Vagina (tissue), 2 donors: ENCODE results near the gene TENM4. TPM values are rescaled to one million over a fixed set of nuclear protein-coding genes. Genes with fewer than 3 reads are reported as not detected.

Experiments used
- DNase-seq, 2 donors: peaks; one replicate each; pipeline ENCODE4 v3.0.0-alpha.2; 2017; ENCODE audit errors: extremely low spot score in 2 of 2
- H3K27ac ChIP-seq: fragments of 200-600 bp; sonication (generic); one replicate; pipeline ENCODE4 v1.5.1; 2019
- H3K27me3 ChIP-seq: fragments of 200-600 bp; sonication (generic); one replicate; pipeline ENCODE4 v1.5.1; 2019
- H3K36me3 ChIP-seq, 2 donors: fragments of 200-600 bp; sonication (generic); one replicate each; pipeline ENCODE4 v1.5.1; 2017 to 2019
- H3K4me1 ChIP-seq: fragments of 200-600 bp; sonication (generic); one replicate; pipeline ENCODE4 v1.5.1; 2019
- H3K4me3 ChIP-seq, 2 donors: fragments of 200-600 bp; sonication (generic); 1 replicate in 1 of 2; 2 replicates in 1 of 2; pipeline ENCODE4 v1.5.1; 2016 to 2019
- H3K9me3 ChIP-seq: fragments of 200-600 bp; sonication (generic); one replicate; pipeline ENCODE4 v1.5.1; 2019
- CTCF ChIP-seq, 3 experiments: fragments of 450-650 bp in 2 of 3; fragments of 200-600 bp in 1 of 3; sonication (generic) in 1 of 3; IDR thresholded peaks; one replicate each; pipeline ENCODE4 v1.5.1; 2017 to 2019; ENCODE audit warnings: antibody characterized with exemption in 3 of 3, mild to moderate bottlenecking in 2 of 3, moderate library complexity in 2 of 3
- POLR2A ChIP-seq, 2 donors: fragments of 450-650 bp; IDR thresholded peaks; one replicate each; pipeline ENCODE4 v1.6.1; 2017; ENCODE audit warnings: antibody characterized with exemption in 2 of 2, mild to moderate bottlenecking in 2 of 2, moderate library complexity in 2 of 2
- POLR2AphosphoS5 ChIP-seq, 2 donors: sonication (generic); formaldehyde crosslinking; IDR thresholded peaks; one replicate each; pipeline ENCODE4 v1.9.0; 2017; ENCODE audit warnings: antibody characterized with exemption in 2 of 2, mild to moderate bottlenecking in 2 of 2, low read depth in 1 of 2; ENCODE audit not compliant: insufficient read depth in 1 of 2
- intact Hi-C: fragments of 100-400 bp; cut with DNase I; formaldehyde crosslinking; loops from one replicate; pipeline ENCODE4 v1.15.1; 2023
- total RNA-seq: library from RNA; depleted of rRNA; stranded (reverse); fragments of >200 nt; gene quantifications from one replicate; pipeline ENCODE4 v1.2.3, GENCODE V29; 2016

The TENM4 gene
- total RNA-seq, 1 donor from 2014 or later, result 12.5 TPM

DNA sequence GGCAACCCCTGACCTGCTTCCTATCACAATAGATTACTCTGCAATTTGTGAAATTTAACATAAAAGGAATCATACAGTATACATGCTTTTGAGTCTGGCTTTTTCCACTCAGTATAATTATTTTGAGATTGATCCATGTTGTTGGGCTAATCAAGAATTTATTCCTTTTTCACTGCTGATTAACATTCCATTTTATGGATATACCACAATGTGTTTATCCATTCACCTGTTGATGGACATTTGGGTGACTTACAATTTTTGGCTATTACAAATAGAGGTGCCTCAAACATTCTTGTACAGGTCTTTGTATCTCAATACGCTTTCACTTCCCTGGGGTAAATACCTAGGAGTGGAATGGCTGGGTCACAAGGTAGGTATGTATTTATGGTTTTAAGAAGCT, 24.9 kb downstream of the TENM4 start:
- H3K9me3 ChIP-seq, result no peaks in the 10 kb centered on the region
- no peaks in the 10 kb centered on the region for H3K36me3 ChIP-seq
- H3K4me1 ChIP-seq, result peaks cover 29% of the 10 kb centered on the region
- intact Hi-C loops, result no loop called here
- TF ChIP-seq POLR2AphosphoS5 (IDR thresholded peaks at IDR 0.05; ENCODE audit: insufficient read depth in 1 of 2, low read depth in 1 of 2) (no peak), POLR2A (IDR thresholded peaks at IDR 0.05) (no peak), CTCF (IDR thresholded peaks at IDR 0.05) (no peak)
- no peak for DNase-seq
- no peak overlapping the region for H3K27ac ChIP-seq
- no peaks in the 10 kb centered on the region for H3K27me3 ChIP-seq
- no peak overlapping the region for H3K4me3 ChIP-seq

DNA sequence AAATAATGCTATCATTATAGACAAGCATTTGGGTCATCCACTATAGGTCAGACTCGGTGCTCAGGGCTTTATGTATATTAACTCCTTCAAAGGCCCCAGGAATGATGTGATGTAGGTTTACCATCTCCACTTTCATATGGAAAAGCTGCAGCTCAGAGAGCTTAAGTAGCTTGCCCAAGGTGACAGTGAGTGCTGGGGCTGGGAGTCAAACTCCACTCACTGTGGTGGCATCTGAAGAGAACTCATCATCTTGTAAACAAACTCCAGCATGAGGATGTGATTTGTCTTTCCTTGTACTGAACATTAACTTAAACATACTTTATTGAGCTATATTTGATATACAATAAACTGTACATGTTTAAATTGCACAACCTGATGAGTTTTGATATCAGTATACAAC, 25.4 kb downstream of the TENM4 start:
- Histone ChIP-seq H3K27ac (no peak overlapping the region), H3K4me3 (no peak overlapping the region)
- no peak for TF ChIP-seq CTCF (IDR thresholded peaks at IDR 0.05)
- TF ChIP-seq POLR2A (IDR thresholded peaks at IDR 0.05), result no peak
- no peak for TF ChIP-seq POLR2AphosphoS5 (IDR thresholded peaks at IDR 0.05; ENCODE audit: insufficient read depth in 1 of 2, low read depth in 1 of 2)

GRCh38 chr11:79414644-79415317, 26.0 kb downstream of the TENM4 start:
- H3K4me1 ChIP-seq, result peaks cover 28% of the 10 kb centered on the region
- no peak overlapping the region for H3K4me3 ChIP-seq

More for the DNA sequence above, 25.4 kb downstream of the TENM4 start:
- intact Hi-C loops, result no loop called here
- no peaks in the 10 kb centered on the region for H3K9me3 ChIP-seq
- H3K36me3 ChIP-seq, result no peaks in the 10 kb centered on the region
- no peak for DNase-seq
- peaks cover 29% of the 10 kb centered on the region for H3K4me1 ChIP-seq
- no peaks in the 10 kb centered on the region for H3K27me3 ChIP-seq

GRCh38 chr11:79414041-79414440, 26.8 kb downstream of the TENM4 start:
- TF ChIP-seq CTCF (IDR thresholded peaks at IDR 0.05) (no peak), POLR2AphosphoS5 (IDR thresholded peaks at IDR 0.05; ENCODE audit: insufficient read depth in 1 of 2, low read depth in 1 of 2) (no peak), POLR2A (IDR thresholded peaks at IDR 0.05) (no peak)
- Histone ChIP-seq H3K9me3 (no peaks in the 10 kb centered on the region), H3K4me1 (peaks cover 23% of the 10 kb centered on the region), H3K27me3 (no peaks in the 10 kb centered on the region), H3K36me3 (no peaks in the 10 kb centered on the region), H3K4me3 (no peak overlapping the region), H3K27ac (peak overlapping the region; percentile 25)
- DNase-seq, result no peak
- intact Hi-C loops, result no loop called here

More at GRCh38 chr11:79414644-79415317, 26.0 kb downstream of the TENM4 start:
- no peak for DNase-seq
- H3K9me3 ChIP-seq, result no peaks in the 10 kb centered on the region
- intact Hi-C loops, result no loop called here
- H3K27me3 ChIP-seq, result no peaks in the 10 kb centered on the region
- TF ChIP-seq POLR2A (IDR thresholded peaks at IDR 0.05) (no peak), POLR2AphosphoS5 (IDR thresholded peaks at IDR 0.05; ENCODE audit: insufficient read depth in 1 of 2, low read depth in 1 of 2) (no peak), CTCF (IDR thresholded peaks at IDR 0.05) (no peak)
- no peak overlapping the region for H3K27ac ChIP-seq
- H3K36me3 ChIP-seq, result no peaks in the 10 kb centered on the region

DNA sequence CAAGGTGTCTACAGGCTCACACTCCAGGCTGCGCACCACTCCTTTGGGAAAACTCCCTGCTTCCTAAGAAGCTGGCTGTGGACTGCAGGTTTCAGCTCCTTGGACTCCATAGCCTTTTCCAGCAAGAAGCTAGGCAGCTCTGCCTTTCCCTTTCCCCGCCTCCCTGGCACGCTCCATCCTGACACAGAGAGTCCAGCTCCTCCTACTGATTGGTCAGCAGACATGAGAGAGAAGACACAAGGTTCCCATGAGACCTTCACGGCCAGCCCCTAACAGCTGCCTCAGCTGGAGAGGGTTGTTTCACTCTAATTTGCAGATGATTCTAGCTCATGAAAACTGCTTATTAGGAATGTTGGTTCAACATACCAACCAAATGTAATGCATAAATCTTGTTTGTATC, 27.6 kb downstream of the TENM4 start:
- Histone ChIP-seq H3K27ac (peak overlapping the region; percentile 25), H3K27me3 (no peaks in the 10 kb centered on the region), H3K4me1 (peaks cover 23% of the 10 kb centered on the region), H3K36me3 (no peaks in the 10 kb centered on the region), H3K4me3 (no peak overlapping the region), H3K9me3 (no peaks in the 10 kb centered on the region)
- TF ChIP-seq POLR2AphosphoS5 (IDR thresholded peaks at IDR 0.05; ENCODE audit: insufficient read depth in 1 of 2, low read depth in 1 of 2) (peak in 1 of 2 donors; percentile 40), CTCF (IDR thresholded peaks at IDR 0.05) (no peak)
- intact Hi-C loops, result no loop called here
- peak in 1 of 2 donors; percentile 92 for DNase-seq
